Suppressor macrophage (primary cell): Measurements from ENCODE around the gene COX4I2.
"Not testable (repeated sequence)": the region's sequence is repeated elsewhere in the genome, so short reads cannot be mapped to it uniquely, and the experiment has no call there.

Source experiments
- DNase-seq, 4 experiments: peaks; one replicate each; pipeline ENCODE4 v3.0.0-alpha.2; 2020 to 2022
- total RNA-seq, 17 experiments: gene quantifications; one replicate each; lab custom pipeline; 2026; ENCODE audit warnings: mixed read lengths in 6 of 17, inconsistent platforms in 3 of 17; lab: John Stamatoyannopoulos, UW

Gene COX4I2
- total RNA-seq = 0 to 0.33 (median 0) reads per million in 17 experiments

- DNase-seq = no peak
These were observed at the start of gene COX4I2 for GRCh38 chr20:31637660-31638059. TSS of gene COX4I2 (plus strand) at chr20:31637912. CDS start at chr20:31639018, 1,106 bp downstream.

DNA sequence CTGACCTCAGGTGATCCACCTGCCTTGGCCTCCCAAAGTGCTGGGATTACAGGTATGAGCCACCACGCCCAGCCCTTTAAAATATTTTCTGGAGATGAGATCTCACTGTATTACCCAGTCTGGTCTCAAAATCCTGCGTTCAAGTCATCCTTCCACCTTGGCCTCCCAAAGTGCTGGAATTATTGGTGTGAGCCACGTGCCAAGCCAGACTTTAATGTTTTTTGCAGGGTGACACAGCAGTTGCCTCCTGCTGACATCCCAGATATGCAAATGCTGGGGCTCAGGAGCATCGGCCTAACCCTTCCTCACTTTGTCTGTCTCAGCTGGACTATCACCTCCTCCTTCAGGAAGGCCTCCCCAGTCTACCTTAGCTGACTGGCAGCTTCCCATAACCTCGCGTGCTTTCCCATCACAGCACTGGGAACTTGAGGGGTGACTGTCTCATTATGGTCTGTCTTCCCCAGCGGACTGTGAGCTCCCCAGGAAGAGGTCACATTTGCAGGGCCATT is 46.9 kb upstream of the COX4I2 start:
- no peak for DNase-seq

- no peak for DNase-seq
These were observed 44.3 kb upstream of the COX4I2 start for GRCh38 chr20:31593221-31594001.

DNA sequence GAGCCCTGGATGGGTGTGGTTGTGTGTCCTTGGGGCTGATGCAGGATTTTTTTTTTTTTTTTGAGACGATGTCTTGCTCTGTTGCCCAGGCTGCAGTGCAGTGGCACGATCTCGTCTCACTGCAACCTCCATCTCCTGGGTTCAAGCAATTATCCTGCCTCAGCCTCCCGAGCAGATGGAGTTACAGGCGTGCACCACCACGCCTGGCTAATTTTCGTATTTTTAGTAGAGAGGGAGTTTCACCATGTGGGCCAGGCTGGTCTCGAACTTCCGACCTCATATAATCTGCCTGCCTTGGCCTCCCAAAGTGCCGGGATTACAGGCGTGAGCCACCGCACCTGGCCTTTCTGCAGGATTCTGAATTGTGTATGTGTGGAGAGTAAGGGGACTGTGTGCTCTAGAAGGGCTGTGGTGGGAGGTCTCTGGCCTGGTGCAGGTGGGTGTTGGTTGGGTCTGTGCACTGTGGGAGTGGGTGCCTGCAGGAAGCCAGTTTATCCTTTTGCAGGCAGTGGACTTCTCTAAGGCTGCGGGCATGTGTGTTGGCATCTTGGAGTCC is 43.6 kb upstream of the COX4I2 start:
- DNase-seq = no peak

DNA sequence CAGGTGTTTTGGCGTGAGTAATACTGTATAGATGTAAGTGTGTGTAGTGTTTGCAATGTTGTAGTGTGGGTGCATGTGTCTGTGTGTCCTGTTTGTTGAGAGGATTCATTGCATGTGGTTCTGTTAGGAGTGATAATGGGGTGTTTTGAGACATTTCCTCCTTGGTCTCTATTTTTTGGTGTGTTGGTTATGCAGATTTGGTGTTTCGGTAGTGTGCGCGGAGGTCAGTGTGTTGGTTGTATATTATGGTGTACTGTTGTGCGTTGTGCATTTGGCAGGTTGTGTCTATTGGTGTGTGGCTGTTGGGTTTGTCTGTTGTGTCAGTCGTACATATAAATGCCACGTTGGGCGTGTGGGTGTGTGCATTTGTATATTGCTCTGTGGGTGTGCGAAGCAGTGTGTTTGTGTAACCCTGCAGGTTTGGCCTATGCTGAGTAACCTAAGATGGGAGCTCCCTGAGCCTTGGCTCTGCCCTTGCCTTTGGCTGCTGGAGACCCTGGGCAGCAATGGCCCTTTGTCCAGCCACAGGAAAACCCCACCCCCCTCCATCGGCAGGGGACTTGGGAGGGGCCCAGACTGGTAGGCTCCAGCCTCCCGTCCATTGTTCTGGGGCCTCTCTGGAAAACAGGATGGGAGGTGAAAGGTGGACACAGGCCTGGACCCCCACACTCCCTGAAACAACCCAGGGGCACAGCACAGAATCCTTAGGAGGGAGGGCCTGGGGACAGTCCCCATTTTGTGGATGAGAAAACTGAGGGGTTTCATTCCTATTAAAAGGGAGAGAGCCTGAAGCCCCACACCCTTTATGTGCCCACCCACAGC is 42.9 kb upstream of the COX4I2 start:
- DNase-seq = no peak

- DNase-seq = no peak
These were observed 42.4 kb upstream of the COX4I2 start for GRCh38 chr20:31595380-31595653.

DNA sequence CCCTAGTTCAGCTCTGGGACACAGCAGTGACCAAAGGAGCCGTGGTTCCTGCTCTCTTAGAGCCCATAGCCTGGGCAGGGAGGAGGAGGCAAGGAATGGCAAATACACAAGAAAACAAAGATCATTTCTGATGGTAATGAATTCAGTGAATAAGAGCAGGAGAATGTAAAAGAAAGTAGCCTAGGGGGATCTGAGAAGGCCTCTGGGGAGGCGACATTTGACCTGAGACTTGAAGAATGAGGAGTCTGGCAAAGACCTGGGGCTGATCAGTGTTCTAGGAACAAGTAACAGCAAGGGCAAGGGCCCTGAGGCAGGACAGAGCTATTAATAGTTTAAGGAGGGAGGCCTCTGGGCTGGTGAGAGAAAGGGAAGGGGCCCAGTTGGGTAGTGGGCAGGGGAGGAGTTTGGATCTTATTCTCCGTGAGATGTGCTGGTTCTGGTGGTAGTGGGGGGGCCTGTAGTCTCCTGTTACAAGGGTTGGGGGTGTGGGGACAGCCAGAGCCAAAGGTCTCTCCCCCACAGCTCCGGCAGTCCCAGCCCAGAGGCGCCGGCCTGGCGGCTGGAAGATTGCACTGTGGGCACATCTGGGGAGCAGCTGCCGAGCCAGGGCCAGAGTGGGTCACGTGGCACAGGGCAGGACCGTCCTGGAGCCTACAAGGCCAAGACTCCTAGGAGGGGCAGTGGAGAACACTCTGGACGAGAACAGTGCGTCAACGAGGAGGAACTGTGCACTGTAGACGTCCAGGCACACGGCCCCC is 41.9 kb upstream of the COX4I2 start:
- no peak for DNase-seq

- DNase-seq = not testable (repeated sequence)
These were observed 41.3 kb upstream of the COX4I2 start for GRCh38 chr20:31596412-31596715.

DNA sequence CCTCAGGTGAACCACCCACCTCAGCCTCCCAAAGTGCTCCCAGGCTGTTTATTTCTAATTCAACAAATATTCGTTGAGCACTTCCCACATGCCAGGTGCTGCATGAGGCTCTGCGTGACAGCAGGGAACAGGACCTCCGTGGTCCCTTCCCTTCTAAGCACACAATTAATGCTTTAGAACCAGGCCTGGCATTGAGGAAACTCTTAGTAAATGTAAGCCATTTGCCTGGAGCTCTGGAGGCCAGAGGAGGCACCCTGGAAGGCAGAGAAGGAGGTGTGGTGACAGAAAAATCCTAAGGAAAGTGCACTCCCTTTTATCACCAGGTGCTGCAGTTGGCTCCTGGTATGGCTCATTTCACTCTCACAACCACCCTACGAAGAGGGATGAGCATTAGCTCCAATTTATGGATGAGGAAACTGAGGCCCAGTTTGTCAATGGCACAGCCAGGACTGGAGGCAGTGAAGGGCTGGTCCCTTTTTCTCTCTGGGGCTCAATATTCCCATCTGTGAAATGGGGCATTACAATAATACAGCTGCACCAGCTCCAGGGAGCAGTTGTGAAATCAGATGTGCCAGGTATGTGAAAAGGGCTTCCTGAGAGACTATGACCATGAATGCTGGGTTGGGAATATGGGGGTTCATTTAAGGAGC is 40.8 kb upstream of the COX4I2 start:
- DNase-seq = no peak

GRCh38 chr20:31597481-31597855 is 40.2 kb upstream of the COX4I2 start:
- no peak for DNase-seq

GRCh38 chr20:31602431-31602778 is 35.3 kb upstream of the COX4I2 start:
- DNase-seq = no peak

DNA sequence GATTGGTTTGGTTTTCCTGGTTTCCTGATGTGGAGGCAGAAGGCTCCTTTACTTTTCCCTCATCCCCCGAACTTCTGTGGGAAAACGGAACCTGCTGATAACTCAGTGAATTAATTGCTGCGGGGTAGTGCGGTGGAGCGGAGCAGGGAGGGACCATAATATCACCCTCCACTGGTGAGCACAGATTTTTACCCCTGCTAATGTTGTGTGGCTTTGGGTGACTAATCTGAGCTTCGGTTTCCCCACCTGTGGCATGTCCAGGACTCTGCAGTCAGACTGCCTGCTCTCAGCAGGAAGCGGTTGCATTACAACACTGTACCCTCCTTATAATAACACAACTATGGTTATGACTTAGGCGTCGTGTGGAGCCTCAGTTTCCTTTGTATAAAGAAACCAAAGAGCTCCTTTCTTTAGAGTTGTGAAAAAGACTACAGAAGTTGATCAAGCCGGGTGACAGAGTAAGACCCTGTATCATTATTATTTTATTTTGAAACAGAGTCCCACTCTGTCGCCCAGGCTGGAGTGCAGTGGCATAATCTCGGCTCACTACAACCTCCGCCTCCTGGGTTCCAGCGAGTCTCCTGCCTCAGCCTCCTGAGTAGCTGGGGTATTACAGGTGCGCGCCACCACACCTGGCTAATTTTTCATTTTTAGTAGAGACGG is 34.8 kb upstream of the COX4I2 start:
- DNase-seq = no peak

DNA sequence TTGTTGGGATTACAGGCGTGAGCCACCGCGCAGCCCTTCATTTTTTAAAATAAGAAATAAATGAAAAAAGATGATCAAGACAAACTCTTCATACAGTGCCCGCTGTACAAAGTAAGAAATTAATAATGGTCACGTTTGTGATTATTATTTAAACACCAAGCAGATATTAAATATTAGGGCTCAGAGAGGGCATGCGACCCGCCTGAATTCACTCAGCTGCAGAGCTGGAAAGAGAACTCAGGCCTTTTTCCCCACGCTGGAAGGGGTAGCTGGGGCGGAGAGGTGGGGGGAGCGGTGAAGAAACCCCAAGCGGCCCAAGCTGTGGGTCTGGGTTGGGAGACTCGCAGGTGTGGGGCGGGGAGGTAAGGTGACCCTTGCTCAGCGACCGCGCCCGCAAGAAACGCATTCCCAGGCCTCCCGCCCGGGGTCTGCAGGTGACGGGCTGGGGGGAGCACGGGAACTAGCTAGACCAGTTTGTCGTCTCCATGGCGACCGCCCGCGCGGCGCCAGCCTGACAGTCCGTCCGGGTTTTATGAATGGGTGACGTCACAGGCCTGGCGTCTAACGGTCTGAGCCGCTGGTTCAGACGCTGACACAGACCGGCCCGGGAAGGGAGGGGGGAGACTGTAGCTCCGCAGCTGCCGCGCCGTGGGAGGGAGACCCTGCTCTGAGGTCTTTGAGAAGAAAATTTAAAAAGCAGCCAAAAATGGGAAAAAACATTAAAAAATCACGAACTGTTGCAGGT is 33.7 kb upstream of the COX4I2 start:
- peak; percentile 89 to 94 (median 91) for DNase-seq

DNA sequence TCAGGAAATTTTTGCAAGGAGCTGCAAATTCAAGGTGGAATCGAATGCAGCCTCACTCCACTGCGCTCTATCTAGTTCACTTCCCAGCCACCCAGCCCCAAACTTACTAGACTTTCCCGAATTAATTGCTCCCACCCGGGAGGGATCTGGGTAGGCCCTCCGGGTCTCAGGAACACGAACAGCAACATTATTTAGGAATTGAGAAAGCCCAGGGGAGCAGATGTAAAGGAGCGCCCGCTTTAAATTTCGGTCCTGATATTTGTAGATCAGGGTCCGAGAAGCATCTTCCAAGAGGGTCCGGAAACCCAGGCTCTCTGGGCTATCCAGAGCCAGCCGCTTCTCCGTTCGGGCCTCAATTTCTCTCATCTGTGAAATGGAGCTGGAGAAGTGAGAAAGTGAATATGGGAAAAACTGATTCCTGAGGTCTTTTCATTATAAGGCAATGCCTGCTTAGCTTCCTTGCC is 33.1 kb upstream of the COX4I2 start:
- no peak for DNase-seq

DNA sequence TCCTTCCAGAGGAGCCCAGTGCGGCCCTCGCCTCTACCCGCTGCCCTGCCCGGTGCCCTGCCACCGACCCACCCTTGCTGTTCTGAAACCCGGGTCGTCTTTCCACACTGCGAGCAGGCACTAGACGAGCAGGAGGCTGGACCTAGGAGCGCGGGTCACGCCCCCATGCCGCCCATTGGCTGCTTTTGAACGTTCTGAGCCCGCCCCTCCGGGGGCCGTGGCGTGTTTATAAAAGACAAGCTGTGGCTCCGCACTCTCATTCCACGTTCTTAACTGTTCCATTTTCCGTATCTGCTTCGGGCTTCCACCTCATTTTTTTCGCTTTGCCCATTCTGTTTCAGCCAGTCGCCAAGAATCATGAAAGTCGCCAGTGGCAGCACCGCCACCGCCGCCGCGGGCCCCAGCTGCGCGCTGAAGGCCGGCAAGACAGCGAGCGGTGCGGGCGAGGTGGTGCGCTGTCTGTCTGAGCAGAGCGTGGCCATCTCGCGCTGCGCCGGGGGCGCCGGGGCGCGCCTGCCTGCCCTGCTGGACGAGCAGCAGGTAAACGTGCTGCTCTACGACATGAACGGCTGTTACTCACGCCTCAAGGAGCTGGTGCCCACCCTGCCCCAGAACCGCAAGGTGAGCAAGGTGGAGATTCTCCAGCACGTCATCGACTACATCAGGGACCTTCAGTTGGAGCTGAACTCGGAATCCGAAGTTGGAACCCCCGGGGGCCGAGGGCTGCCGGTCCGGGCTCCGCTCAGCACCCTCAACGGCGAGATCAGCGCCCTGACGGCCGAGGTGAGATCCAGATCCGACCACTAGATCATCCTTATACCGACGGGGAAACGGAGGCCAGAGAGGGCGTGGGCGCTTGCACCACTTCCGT is 32.4 kb upstream of the COX4I2 start, which contains the start of gene ID1:
Gene ID1, plus strand, starts transcription at position 259 of the 871 bp plus-strand sequence. Its CDS starts 99 bp downstream, at position 358.
- DNase-seq = peak; percentile 95 to 96 (median 96)

- peak in 3 of 4 experiments; percentile 14 to 33 (median 33) for DNase-seq
These were observed 31.6 kb upstream of the COX4I2 start for GRCh38 chr20:31605902-31606803.

DNA sequence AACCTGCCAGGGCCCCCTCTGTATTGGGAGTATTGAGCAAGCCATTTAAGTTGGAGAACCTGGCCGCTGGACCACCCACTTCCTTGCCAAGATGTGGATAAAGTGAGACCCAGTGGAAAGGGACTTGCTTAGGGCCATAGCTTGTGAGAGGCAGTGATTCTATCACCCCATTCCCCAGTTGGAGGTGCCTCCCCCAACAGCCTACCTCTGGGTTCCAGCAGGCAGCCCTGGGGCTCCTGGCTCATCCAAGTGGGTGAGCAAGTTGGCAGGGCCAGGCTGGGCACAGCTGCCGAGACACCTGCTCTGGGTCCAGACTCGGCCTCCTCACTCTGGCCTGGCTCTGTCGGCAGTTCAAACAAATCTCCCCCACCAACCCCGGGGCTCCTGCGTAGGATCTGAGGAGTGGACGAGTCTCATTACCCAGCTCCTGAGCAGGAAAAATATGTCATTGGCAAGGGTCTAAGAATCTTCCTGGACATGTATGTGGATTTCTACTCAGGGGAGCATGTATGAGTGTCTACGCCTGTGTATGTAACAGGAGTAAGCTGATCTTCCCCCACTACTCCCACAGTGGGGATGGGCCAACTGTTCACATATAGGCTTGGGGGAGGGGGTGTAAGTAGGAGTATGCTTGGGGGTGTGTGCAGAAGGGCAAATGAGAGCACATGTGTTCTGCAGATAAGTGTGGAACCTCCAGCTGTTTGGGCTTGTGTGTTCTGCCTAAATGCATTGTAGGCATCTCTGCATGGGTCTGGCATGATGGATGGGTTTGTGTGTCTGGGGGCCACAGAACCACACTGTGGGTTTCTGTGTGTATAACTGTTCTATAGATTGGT is 30.7 kb upstream of the COX4I2 start:
- no peak for DNase-seq
